ENCODE measurements around the gene TBCD. TPM values are rescaled to one million over a fixed set of nuclear protein-coding genes. Genes with fewer than 3 reads are reported as not detected.

Gene TBCD
- total and polyA plus RNA-seq, 8 donors, result 28.7 to 161 (median 40.0) TPM

DNA sequence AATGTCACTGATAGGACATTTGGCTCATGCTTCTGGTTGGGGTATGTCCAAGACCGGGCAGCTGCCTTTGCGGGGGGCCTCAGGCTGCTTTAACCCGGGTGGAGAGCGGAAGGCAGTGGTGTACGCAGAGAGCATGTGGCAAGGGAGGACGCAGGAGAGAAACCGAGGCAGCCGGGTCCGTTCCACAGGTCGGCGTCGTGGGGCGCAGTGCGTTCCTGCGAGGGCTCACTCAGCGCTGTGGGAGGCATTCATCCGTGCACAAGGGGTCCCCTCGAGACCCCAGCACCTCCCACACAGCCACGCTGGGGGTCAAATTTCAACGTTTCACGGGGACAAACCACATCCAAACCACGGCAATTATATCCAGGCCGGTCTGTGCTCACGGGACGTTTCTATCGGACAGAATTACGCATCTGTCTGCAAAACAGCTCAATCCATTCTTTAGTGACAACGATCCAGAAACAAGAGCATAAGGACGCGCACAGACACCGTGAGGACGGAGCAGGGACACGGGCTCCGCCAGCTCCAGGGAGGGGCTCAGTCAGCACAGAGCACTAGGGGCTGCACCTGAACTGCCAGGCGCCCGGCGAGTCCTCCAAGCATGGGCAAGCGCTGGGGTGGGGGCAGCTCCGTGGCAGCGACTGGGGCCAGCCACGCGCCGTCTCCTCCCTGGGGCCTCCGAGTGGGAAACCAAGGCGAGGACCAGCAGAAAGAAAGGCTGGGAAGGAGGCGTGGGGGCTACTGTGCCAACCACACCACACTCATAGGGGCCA, 219.1 kb downstream of the TBCD start:
- FAIRE-seq (no peak), DNase-seq (no peak), ATAC-seq (no peak)
- no peaks in the 10 kb centered on the region for H3K27me3 ChIP-seq
- no peaks in the 10 kb centered on the region for H3K36me3 ChIP-seq
- H3K27ac ChIP-seq, result no peak overlapping the region
- H3K9me3 ChIP-seq, result no peaks in the 10 kb centered on the region
- WGBS, 2 donors, result 88 to 95% methylated on average over 46 of the region's 46 CpGs
- H3K4me1 ChIP-seq, result no peaks in the 10 kb centered on the region
- TF ChIP-seq, protein P1, sequence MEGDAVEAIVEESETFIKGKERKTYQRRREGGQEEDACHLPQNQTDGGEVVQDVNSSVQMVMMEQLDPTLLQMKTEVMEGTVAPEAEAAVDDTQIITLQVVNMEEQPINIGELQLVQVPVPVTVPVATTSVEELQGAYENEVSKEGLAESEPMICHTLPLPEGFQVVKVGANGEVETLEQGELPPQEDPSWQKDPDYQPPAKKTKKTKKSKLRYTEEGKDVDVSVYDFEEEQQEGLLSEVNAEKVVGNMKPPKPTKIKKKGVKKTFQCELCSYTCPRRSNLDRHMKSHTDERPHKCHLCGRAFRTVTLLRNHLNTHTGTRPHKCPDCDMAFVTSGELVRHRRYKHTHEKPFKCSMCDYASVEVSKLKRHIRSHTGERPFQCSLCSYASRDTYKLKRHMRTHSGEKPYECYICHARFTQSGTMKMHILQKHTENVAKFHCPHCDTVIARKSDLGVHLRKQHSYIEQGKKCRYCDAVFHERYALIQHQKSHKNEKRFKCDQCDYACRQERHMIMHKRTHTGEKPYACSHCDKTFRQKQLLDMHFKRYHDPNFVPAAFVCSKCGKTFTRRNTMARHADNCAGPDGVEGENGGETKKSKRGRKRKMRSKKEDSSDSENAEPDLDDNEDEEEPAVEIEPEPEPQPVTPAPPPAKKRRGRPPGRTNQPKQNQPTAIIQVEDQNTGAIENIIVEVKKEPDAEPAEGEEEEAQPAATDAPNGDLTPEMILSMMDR (IDR thresholded peaks at IDR 0.05), result no peak
- H3K4me3 ChIP-seq, result no peak overlapping the region
- intact Hi-C loops (cut with DNase I), result no loop called here

DNA sequence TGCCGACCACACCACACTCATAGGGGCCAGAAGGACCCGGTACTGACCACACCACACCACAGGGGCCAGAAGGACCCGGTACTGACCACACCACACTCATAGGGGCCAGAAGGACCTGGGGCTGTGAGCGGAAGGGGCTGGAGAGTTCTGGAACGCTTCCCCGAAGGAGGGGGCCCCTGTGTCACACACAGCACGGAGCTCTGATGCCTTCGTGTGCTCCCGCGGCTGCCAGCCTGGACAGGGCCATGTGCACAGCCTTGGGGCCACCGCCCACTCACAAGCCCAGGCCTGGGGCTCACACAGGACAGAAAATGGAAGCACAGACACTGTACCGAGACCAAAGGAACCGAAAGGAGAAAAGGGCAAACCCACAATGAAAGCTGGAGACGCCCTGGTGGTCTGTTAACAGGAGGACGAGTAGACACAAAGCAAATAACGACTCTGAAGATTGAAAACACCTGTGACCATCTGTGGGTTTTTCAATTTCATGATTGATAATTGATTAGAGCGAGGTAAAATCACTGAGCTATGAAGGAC, 221.0 kb downstream of the TBCD start:
- ATAC-seq, result no peak
- no peak for FAIRE-seq
- H3K4me3 ChIP-seq, result no peak overlapping the region
- no peaks in the 10 kb centered on the region for H3K27me3 ChIP-seq
- H3K9me3 ChIP-seq, result no peaks in the 10 kb centered on the region
- DNase-seq, result no peak
- WGBS, 2 donors, result 75 to 84% methylated on average over 17 of the region's 17 CpGs
- H3K4me1 ChIP-seq, result no peaks in the 10 kb centered on the region
- no peak overlapping the region for H3K27ac ChIP-seq
- intact Hi-C loops (cut with DNase I), result no loop called here
- no peaks in the 10 kb centered on the region for H3K36me3 ChIP-seq
- TF ChIP-seq, protein P1 (IDR thresholded peaks at IDR 0.05), result no peak

DNA sequence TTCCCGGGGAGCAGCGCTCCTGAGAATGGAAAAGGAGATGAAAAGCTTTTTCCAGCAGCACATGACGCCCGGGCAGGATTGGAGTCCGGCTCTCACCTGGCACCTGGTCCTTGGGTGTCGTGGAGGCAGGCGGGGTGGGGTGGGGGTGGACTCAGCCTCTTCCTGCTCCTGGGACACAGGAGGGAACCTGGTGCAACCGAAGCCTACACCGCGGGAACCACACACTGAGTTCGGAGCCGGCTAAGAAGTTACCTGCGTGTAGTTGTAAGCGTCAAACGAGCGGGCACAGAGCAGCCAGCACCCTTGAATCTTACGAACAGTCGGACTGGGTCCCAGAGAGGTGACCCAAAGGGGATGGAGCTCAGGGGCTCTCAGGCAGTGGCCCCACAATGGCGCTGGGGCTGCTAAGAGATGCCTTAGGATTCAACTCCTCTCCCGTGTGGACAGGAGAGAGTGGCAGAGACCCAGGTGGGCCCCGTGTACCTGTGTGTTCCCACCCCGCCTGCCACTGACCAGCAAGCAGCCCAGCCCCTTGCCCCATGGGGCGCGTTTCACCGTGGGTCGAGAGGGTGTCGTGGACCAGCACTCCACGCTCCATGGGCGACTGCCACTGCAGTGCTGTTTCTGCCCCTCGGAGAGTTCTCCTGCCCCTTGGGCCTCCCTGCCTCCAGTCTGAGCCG, 221.7 kb downstream of the TBCD start:
- FAIRE-seq (no peak), DNase-seq (no peak), ATAC-seq (no peak)
- intact Hi-C loops (cut with DNase I), result no loop called here
- TF ChIP-seq, protein P1 (IDR thresholded peaks at IDR 0.05), result no peak
- Histone ChIP-seq H3K27ac (peak overlapping the region in 1 of 4 donors; percentile 28), H3K4me1 (no peaks in the 10 kb centered on the region), H3K27me3 (no peaks in the 10 kb centered on the region), H3K4me3 (no peak overlapping the region), H3K36me3 (no peaks in the 10 kb centered on the region), H3K9me3 (no peaks in the 10 kb centered on the region)
- 83 to 88% methylated on average over 31 of the region's 31 CpGs for WGBS, 2 donors

DNA sequence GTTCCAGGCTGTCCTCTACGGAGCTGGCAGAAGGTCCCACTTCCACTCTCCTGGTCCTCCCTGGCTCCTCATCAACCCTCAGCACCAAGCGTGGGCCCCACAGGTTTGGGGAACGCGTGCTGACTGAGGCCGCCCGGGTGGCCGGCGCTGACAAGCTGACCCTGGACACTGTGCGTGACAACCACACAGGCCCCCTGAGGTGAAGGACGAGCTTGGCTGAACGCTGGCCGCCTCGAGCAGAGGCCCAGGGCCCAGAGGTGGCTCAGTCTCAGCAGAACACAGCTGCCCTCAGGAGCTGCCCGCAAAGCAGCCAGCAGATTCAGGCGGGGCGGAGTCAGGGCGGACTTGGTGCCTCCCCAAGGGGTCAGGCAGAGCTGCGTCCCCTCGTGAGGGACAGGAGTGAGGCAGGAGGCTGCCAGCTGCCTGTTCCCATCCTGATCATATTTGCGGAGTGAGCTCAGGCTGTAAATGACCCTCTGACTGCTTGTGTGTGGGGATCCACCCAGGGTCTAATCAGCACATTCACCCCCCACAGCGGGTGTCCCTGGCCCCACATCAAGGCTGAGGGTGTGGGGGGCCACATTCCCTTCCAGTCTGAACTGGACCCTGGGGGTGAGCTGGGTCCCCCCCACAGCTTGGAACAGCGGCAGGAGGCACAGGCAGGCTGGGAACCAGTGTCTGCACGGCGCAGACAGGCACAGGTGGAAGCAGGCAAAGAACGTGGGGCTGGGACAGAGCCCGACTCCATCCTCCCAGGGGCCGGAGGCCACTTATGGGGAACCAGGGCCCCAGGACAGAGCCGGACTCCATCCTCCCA, 222.5 kb downstream of the TBCD start:
- no peaks in the 10 kb centered on the region for H3K4me1 ChIP-seq
- no peaks in the 10 kb centered on the region for H3K27me3 ChIP-seq
- H3K4me3 ChIP-seq, result no peak overlapping the region
- TF ChIP-seq, protein P1 (IDR thresholded peaks at IDR 0.05), result no peak
- no peaks in the 10 kb centered on the region for H3K9me3 ChIP-seq
- FAIRE-seq, result no peak
- intact Hi-C loops (cut with DNase I), result no loop called here
- WGBS, 2 donors, result 54 to 62% methylated on average over 27 to 28 of the region's 28 CpGs
- DNase-seq, result peak in 4 of 6 donors; percentile 41 to 74 (median 58)
- no peaks in the 10 kb centered on the region for H3K36me3 ChIP-seq
- ATAC-seq, result peak; percentile 58 to 82 (median 72)
- H3K27ac ChIP-seq, result peak overlapping the region in 1 of 4 donors; percentile 28
